Common myeloid progenitor, CD34-positive (primary cell): ENCODE data around the gene NAA15.
"Not testable (repeated sequence)": the region's sequence is repeated elsewhere in the genome, so short reads cannot be mapped to it uniquely, and the experiment has no call there.

Experiments
- CTCF ChIA-PET: fragments of 350-600 bp; sonication (Branson Sonifier 250); formaldehyde crosslinking; loops from one replicate; lab custom pipeline; 2021; ENCODE audit warnings: antibody characterized with exemption; lab: Charles Lee
- POLR2A ChIA-PET: fragments of 350-600 bp; sonication (Branson Sonifier 250); formaldehyde crosslinking; loops from one replicate; lab custom pipeline; 2021; ENCODE audit warnings: antibody characterized with exemption; lab: Charles Lee
- DNase-seq, 3 donors: peaks; one replicate each; pipeline versions ENCODE4 v3.0.0 to v3.0.0-alpha.2; 2013
- H3K27ac ChIP-seq, 2 experiments: 1 replicate in 1 of 2; 2 replicates in 1 of 2; pipeline ENCODE4 v1.7.0; 2013; ENCODE audit warnings: inconsistent platforms in 2 of 2, low read length in 2 of 2, mild to moderate bottlenecking in 2 of 2, low read depth in 1 of 2, moderate library complexity in 1 of 2; ENCODE audit not compliant: severe bottlenecking in 2 of 2, insufficient read depth in 1 of 2, poor library complexity in 1 of 2
- H3K27me3 ChIP-seq, 5 experiments: replicated peaks in 2 of 5; 1 replicate in 3 of 5; 2 replicates in 2 of 5; pipeline versions ENCODE4 v1.6.1 to v1.7.0; 2013; ENCODE audit warnings: low read length in 4 of 5, mild to moderate bottlenecking in 2 of 5, moderate library complexity in 2 of 5, inconsistent platforms in 1 of 5; ENCODE audit not compliant: insufficient read depth in 5 of 5, control insufficient read depth in 4 of 5
- H3K36me3 ChIP-seq, 4 experiments: 1 replicate in 2 of 4; 2 replicates in 2 of 4; pipeline versions ENCODE4 v1.6.1 to v1.7.0; 2013; ENCODE audit warnings: low read length in 3 of 4, control low read depth in 1 of 4, mild to moderate bottlenecking in 1 of 4; ENCODE audit not compliant: control insufficient read depth in 4 of 4, insufficient read depth in 4 of 4
- H3K4me1 ChIP-seq, 4 experiments: 1 replicate in 3 of 4; 2 replicates in 1 of 4; pipeline versions ENCODE4 v1.6.1 to v1.7.1; 2013; ENCODE audit warnings: low read length in 3 of 4, mild to moderate bottlenecking in 3 of 4, control low read depth in 1 of 4, inconsistent platforms in 1 of 4, moderate library complexity in 1 of 4; ENCODE audit not compliant: control insufficient read depth in 4 of 4, insufficient read depth in 4 of 4; ENCODE audit errors: control extremely low read depth in 1 of 4
- H3K4me3 ChIP-seq, 7 experiments: 1 replicate in 4 of 7; 2 replicates in 3 of 7; pipeline versions ENCODE4 v1.5.1 to v1.7.0; 2013; ENCODE audit warnings: mild to moderate bottlenecking in 7 of 7, low read length in 6 of 7, moderate library complexity in 6 of 7, inconsistent platforms in 2 of 7, low read depth in 2 of 7, control low read depth in 1 of 7; ENCODE audit not compliant: insufficient read depth in 4 of 7, control insufficient read depth in 1 of 7; ENCODE audit errors: extremely low read depth in 1 of 7
- H3K9me3 ChIP-seq, 5 experiments: 1 replicate in 4 of 5; 2 replicates in 1 of 5; pipeline versions ENCODE4 v1.6.1 to v1.7.1; 2013; ENCODE audit warnings: low read length in 4 of 5, mild to moderate bottlenecking in 2 of 5, inconsistent platforms in 1 of 5, low read depth in 1 of 5, moderate library complexity in 1 of 5; ENCODE audit not compliant: control insufficient read depth in 4 of 5, insufficient read depth in 2 of 5; ENCODE audit errors: control extremely low read depth in 1 of 5
- WGBS: methylation state at CpG from one replicate; pipeline ENCODE4 v1.1.5; 2013; ENCODE audit not compliant: insufficient coverage; 5-methylcytosine and 5-hydroxymethylcytosine counted together

NAA15 gene

GRCh38 chr4:139392797-139393196, 91.5 kb downstream of the NAA15 start:
- no peak for DNase-seq

GRCh38 chr4:139401368-139401767, 100.1 kb downstream of the NAA15 start:
- ChIA-PET CTCF (interaction anchor here (0.8 to 2.0 kb wide), 3 partner anchors 11 to 131 kb away, joined by 3 to 5 read pairs (median 4); no protein-coding TSS in a partner anchor), POLR2A (no interaction called here)
- WGBS = 100% methylated on average over 3 of the region's 3 CpGs
- Histone ChIP-seq H3K4me3 (no peak overlapping the region), H3K27me3 (no peaks in the 10 kb centered on the region), H3K4me1 (no peaks in the 10 kb centered on the region), H3K27ac (no peak overlapping the region), H3K36me3 (peaks cover 0 to 3% (median under 1%) of the 10 kb centered on the region in 4 experiments), H3K9me3 (no peaks in the 10 kb centered on the region)
- no peak for DNase-seq

More at GRCh38 chr4:139392797-139393196, 91.5 kb downstream of the NAA15 start:
- ChIA-PET POLR2A (no interaction called here), CTCF (no interaction called here)
- H3K4me1 ChIP-seq = no peaks in the 10 kb centered on the region
- no peak overlapping the region for H3K4me3 ChIP-seq
- WGBS = 80% methylated on average over 1 of the region's 4 CpGs
- H3K36me3 ChIP-seq = peaks cover 5 to 42% (median 25%) of the 10 kb centered on the region in 4 experiments
- no peaks in the 10 kb centered on the region for H3K9me3 ChIP-seq
- H3K27me3 ChIP-seq = no peaks in the 10 kb centered on the region
- no peak overlapping the region for H3K27ac ChIP-seq

GRCh38 chr4:139402436-139402835, 101.1 kb downstream of the NAA15 start:
- ChIA-PET POLR2A (interaction anchor here (0.6 kb wide), 1 partner anchor 71 kb away, joined by 3 read pairs; no protein-coding TSS in a partner anchor), CTCF (interaction anchor here (0.7 to 2.0 kb wide), 7 partner anchors 11 to 103 kb away, joined by 3 to 8 read pairs (median 4); no protein-coding TSS in a partner anchor)
- DNase-seq = no peak
- H3K4me3 ChIP-seq = no peak overlapping the region
- whole genome bisulfite sequencing = 98% methylated on average over 4 of the region's 5 CpGs
- no peak overlapping the region for H3K27ac ChIP-seq
- no peaks in the 10 kb centered on the region for H3K9me3 ChIP-seq
- H3K36me3 ChIP-seq = peaks cover 0 to 3% (median 0%) of the 10 kb centered on the region in 4 experiments
- H3K4me1 ChIP-seq = no peaks in the 10 kb centered on the region
- H3K27me3 ChIP-seq = no peaks in the 10 kb centered on the region

GRCh38 chr4:139403462-139403861, 102.2 kb downstream of the NAA15 start:
- DNase-seq = peak; percentile 25 to 54 (median 54)
- Histone ChIP-seq H3K27ac (no peak overlapping the region), H3K9me3 (no peaks in the 10 kb centered on the region), H3K4me3 (no peak overlapping the region), H3K36me3 (peaks cover 0 to 2% (median 0%) of the 10 kb centered on the region in 4 experiments), H3K4me1 (no peaks in the 10 kb centered on the region), H3K27me3 (no peaks in the 10 kb centered on the region)
- CTCF ChIA-PET = interaction anchor here (0.8 to 1.6 kb wide), 5 partner anchors 10 to 95 kb away, joined by 3 to 8 read pairs (median 4); no protein-coding TSS in a partner anchor
- POLR2A ChIA-PET = no interaction called here
- WGBS = no CpG with 5 or more reads among the region's 3 CpGs

GRCh38 chr4:139410312-139410711, 109.0 kb downstream of the NAA15 start:
- CTCF ChIA-PET = no interaction called here
- H3K27me3 ChIP-seq = no peaks in the 10 kb centered on the region
- H3K36me3 ChIP-seq = peaks cover 0 to 2% (median 0%) of the 10 kb centered on the region in 4 experiments
- no peak overlapping the region for H3K27ac ChIP-seq
- DNase-seq = no peak
- peaks cover 0 to 8% (median 4%) of the 10 kb centered on the region in 5 experiments for H3K9me3 ChIP-seq
- H3K4me3 ChIP-seq = no peak overlapping the region
- H3K4me1 ChIP-seq = no peaks in the 10 kb centered on the region
- POLR2A ChIA-PET = no interaction called here

- H3K9me3 ChIP-seq = peaks cover 0 to 12% (median 5%) of the 10 kb centered on the region in 5 experiments
- H3K36me3 ChIP-seq, POLR2A ChIA-PET, H3K27ac ChIP-seq, H3K4me3 ChIP-seq, H3K27me3 ChIP-seq: not testable (repeated sequence)
- peaks cover 4 to 27% (median 20%) of the 10 kb centered on the region in 4 experiments for H3K4me1 ChIP-seq
- peak in 2 of 3 donors; percentile 46 to 60 for DNase-seq
- CTCF ChIA-PET = interaction anchor here (1.2 to 2.1 kb wide), 3 partner anchors 30 to 117 kb away, joined by 3 to 4 read pairs (median 4); no protein-coding TSS in a partner anchor
- WGBS = 53% methylated on average over 6 of the region's 8 CpGs
Measured at GRCh38 chr4:139414671-139415210, 113.4 kb downstream of the NAA15 start.

- WGBS = no CpG with 5 or more reads among the region's 2 CpGs
- H3K27ac ChIP-seq = no peak overlapping the region
- no peak overlapping the region for H3K4me3 ChIP-seq
- DNase-seq = peak; percentile 74 to 88 (median 84)
- peaks cover 0 to 3% (median 1%) of the 10 kb centered on the region in 4 experiments for H3K36me3 ChIP-seq
- ChIA-PET CTCF (interaction anchor here (0.8 to 2.9 kb wide), 15 partner anchors 10 to 117 kb away, joined by 3 to 15 read pairs (median 5); partner anchors contain the start of genes NAA15 and RAB33B), POLR2A (no interaction called here)
- H3K27me3 ChIP-seq = no peaks in the 10 kb centered on the region
- H3K9me3 ChIP-seq = peaks cover 0 to 12% (median 5%) of the 10 kb centered on the region in 5 experiments
- peaks cover 11 to 34% (median 28%) of the 10 kb centered on the region in 4 experiments for H3K4me1 ChIP-seq
Measured at GRCh38 chr4:139416073-139416673, 114.9 kb downstream of the NAA15 start.
